Globus pallidus (tissue), 1 donor: ENCODE results near the gene CENPE.
A peak's percentile ranks its signal among the peaks of the same experiment; 100 is the strongest.

ENCODE experiments used
- DNase-seq: peaks from one replicate; pipeline ENCODE4 v3.0.0-alpha.2; 2015; ENCODE audit warnings: low spot score

CENPE gene

DNA sequence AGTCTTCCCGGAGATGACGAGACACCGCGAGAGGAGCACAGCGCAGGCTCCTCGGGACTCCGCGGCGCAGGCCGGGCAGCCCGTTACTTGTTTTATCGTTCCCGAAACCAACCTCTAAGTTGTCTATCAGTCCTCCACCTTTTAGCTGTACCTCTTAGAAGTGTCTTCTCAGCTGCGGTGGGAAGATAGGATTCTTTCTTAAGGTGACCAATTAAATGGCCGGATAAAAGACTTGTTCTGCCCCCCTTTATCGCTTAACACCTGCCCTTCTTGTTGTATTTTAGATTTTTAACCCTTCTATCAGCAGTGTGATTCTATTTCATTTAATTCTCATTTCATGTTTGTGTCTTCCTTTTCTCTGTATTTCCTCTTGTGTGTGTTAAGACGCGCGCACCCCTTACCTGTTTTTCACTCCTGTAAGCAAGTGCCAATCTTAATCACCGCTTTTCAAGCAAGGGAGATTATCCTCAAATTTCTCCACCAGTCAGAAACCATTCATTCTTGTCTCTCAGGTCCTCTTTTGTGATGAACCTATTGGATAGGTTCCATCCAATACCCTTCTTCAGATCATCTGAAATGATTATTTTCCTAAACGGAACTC lies 121.3 kb downstream of the CENPE start, which contains the start of gene SLC9B2:
TSS of gene SLC9B2 (minus strand) at position 15 of the 601 bp plus-strand sequence. CDS start 9,211 bp downstream, outside the sequence.
- DNase-seq = no peak

GRCh38 chr4:103075894-103076746 lies 122.0 kb downstream of the CENPE start:
- DNase-seq = peak; percentile 41

GRCh38 chr4:103075435-103075893 lies 122.7 kb downstream of the CENPE start:
- DNase-seq = peak; percentile 24

GRCh38 chr4:103074744-103075434 lies 123.3 kb downstream of the CENPE start:
- no peak for DNase-seq

DNA sequence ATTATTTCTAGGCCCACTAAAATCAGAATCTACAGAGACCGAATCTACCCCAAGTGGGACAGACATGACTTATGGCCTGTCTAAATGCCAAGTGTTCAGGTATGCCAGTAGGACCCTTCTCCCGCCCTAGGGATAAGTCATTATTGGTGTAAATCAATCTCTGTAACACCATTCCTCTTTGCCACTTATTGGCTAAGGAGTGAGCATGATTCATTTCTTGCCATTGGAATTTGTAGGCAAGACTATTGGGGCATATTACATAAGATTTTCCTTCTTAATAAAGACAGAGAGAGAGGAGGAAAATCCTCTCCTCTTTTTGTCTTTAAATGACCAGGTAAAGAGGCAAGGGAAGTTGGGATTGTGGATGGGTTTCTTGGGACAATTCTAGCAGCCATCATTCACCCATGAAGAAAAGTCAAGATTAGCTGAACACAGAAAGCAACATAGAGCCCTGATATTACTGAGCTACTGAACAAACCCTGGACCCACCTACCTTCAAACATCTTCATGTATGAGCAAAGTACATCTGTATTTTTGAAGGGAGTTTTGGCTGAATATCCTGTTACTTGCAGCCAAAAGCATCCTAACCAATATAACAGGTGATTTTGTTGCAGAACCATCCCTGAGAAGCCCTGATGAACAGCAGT lies 124.2 kb downstream of the CENPE start:
- DNase-seq = no peak

DNA sequence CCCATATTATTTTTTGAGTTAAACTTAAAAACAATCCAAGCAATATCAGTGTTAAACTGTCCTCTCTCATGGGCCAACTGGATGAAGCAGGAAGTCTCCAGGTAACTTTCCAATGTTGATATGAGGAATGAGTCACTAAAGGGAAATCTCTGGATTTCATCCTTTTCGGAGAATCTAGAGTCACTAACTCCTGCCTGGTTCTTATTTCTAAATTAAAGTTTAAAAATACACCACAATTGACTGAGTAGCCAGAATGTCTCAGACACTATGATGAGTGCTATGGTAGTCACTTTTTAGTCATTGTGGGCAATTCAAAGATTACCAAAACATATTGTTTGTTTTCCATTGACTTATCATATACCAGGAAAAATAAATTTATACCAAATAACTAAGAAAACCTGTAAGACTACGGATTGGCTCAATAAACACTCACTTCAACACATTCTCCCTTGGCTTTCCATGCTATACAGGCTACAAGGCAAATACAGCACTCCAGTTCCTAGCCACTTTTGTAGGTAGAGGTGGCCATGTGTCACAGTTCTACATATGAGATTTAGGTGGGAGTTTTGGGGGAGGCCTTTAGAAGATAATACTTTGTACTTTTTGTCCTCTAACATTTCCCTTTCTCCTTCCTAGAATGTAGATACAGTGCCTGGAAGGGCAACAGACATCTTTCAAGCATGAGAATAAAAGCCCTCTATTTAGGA lies 130.1 kb downstream of the CENPE start:
- no peak for DNase-seq

GRCh38 chr4:103060453-103061148 lies 137.5 kb downstream of the CENPE start:
- DNase-seq = no peak
